Keratinocyte (primary cell): ENCODE measurements around the gene MAP3K2.

Source experiments
- EZH2 ChIP-seq: IDR thresholded peaks from one replicate; pipeline ENCODE4 v1.6.1; 2012; ENCODE audit warnings: inconsistent platforms, mild to moderate bottlenecking, low read length, moderate library complexity
- TF ChIP-seq, protein P1 (sequence below), 3 experiments: IDR thresholded peaks in 1 of 3; conservative IDR thresholded peaks in 1 of 3; optimal IDR thresholded peaks in 1 of 3; 2 replicates in 2 of 3; 3 replicates in 1 of 3; pipeline versions ENCODE3 to v1.5.1; 2011; ENCODE audit warnings: low read length in 3 of 3, mild to moderate bottlenecking in 3 of 3, moderate library complexity in 2 of 3, control low read depth in 1 of 3, inconsistent platforms in 1 of 3; ENCODE audit not compliant: insufficient read depth in 2 of 3; ENCODE audit errors: extremely low read depth in 1 of 3

DNA sequence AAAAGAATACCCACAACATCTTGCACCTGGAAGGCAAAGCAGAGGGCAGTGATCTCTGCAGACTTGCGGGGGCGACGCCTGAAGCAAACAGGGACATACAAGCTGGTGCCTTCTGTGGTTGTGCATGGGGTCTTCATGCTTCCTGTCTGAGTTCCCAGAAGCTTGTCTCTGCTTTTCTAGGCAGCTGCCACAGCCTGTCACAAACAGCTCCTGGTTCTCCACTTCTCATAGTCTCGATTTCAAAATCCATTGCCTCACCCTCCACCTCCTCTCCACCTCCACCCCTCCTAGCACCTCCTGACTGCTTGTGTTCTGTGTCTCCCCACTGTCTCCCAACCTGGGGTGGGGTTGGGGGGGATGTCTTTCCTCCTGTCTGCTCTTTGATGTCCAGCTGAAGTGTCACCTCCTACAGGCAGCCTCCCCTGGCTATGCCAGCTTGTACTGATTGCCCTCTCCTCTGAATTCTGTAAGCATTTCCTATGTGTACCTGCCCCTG, 28.8 kb upstream of the MAP3K2 start:
- TF ChIP-seq, protein P1, sequence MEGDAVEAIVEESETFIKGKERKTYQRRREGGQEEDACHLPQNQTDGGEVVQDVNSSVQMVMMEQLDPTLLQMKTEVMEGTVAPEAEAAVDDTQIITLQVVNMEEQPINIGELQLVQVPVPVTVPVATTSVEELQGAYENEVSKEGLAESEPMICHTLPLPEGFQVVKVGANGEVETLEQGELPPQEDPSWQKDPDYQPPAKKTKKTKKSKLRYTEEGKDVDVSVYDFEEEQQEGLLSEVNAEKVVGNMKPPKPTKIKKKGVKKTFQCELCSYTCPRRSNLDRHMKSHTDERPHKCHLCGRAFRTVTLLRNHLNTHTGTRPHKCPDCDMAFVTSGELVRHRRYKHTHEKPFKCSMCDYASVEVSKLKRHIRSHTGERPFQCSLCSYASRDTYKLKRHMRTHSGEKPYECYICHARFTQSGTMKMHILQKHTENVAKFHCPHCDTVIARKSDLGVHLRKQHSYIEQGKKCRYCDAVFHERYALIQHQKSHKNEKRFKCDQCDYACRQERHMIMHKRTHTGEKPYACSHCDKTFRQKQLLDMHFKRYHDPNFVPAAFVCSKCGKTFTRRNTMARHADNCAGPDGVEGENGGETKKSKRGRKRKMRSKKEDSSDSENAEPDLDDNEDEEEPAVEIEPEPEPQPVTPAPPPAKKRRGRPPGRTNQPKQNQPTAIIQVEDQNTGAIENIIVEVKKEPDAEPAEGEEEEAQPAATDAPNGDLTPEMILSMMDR (optimal IDR thresholded peaks at IDR 0.05 in 1 of 3, IDR thresholded peaks at IDR 0.05 in 1 of 3, conservative IDR thresholded peaks at IDR 0.05 in 1 of 3; ENCODE audit: extremely low read depth in 1 of 3, insufficient read depth in 2 of 3, low read length in 3 of 3), result no peak
- no peak for TF ChIP-seq EZH2
